Stimulated activated CD4-positive, alpha-beta T cell treated with anti-CD3 and anti-CD28 coated beads, TNF-alpha, amount 100 ng/mL, for 48 hours (primary cell): ENCODE data around the gene DPYD.

ENCODE experiments used
- DNase-seq, 3 donors: peaks; one replicate each; pipeline ENCODE4 v3.0.0-alpha.2; 2020; ENCODE audit warnings: low read depth in 3 of 3

The DPYD gene

DNA sequence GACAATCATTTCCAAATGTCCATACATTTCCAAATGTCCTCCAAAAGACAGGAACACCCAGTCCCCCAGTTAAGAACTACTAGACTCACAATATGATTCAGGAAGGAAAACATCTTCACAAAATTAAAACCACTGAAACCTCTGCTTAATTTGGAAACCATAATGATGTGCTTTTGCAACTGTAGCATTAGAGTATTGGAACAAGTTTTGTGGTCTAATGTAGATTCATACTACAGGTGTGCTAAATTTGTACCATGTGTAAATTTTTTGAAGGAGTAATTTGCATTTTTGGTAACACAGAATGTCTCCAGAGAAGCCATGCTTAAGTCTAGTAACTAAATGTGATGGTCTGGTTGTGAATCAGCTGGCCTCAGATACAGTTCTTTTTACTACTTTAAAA lies 129.6 kb downstream of the DPYD start:
- no peak for DNase-seq

DNA sequence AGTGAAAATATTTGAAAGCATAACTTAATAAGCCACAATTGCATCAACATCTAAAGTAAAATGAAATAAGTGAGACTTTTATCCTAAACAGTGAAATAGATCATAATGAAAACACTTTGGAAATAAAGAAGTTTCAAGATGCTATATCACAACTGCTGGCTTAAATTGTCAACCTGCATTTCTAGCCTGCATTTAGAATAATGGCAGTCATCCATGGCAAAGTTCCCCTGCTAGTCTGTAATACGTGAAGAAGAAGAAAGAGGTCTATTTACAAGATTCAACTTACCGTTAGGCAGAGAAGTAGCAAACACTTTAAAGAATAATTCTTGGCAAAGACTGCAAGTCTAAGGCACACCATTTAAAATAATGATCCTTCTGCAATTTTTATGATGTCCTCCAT lies 133.6 kb downstream of the DPYD start:
- no peak for DNase-seq

- no peak for DNase-seq
Observed at GRCh38 chr1:97784661-97785060, 136.2 kb downstream of the DPYD start.

DNA sequence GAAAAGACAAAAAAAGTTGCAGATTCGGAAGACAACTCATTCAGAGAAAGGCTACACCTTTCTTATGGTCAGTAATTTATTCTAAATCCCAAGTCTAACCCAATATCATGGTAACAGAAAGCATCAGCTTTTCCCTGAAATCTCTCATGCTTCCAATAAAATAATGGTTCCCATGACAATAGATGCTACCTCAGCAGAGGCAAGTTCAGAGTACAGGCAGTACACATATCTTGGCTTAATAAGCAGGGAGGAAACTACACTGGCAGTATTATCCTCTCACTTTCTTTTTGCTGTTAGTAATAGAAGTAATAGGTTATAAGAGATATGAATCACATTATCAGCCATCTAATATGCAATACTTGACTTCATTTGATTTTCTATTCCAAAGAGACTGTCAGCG lies 137.1 kb downstream of the DPYD start:
- DNase-seq = no peak

GRCh38 chr1:97781762-97782337 lies 139.0 kb downstream of the DPYD start:
- DNase-seq = no peak

DNA sequence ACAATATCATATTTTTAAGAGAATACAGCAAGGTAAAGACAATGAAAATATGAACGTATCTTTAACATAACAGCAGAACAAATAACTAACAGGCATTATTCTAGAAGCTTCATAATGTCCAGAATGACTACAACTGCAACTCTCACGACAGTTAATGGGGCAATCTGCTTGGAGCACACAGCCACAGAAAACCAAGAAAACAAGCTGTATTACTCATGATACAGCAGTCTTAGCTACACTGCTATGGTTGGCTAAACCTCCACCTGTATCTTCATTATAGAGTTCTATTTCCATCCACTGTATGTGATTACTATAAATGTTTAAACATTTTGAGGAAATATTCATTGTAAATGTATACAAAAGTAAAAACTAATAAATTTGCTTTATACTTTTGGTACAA lies 139.9 kb downstream of the DPYD start:
- DNase-seq = no peak

- DNase-seq = no peak
Observed at GRCh38 chr1:97778718-97779117, 142.1 kb downstream of the DPYD start.

DNA sequence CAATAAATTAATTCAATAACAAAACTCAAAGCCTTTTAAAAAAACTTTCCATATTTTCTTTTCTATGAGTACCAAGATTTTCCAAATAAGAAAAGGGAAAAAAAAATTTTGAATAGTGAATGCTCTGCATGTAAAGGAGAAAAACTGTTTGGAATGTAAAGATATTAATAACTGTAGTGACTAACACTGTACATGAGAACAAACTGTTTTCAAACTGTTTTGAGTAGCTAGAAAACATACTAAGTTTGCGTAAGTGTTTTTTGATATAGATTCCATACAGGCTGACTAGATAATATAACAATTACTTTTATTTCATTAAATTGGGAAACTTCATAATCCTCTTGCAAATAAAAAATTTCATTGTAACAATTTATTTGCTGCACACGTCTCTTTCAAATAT lies 150.5 kb downstream of the DPYD start:
- no peak for DNase-seq

GRCh38 chr1:97767381-97767780 lies 153.5 kb downstream of the DPYD start:
- DNase-seq = no peak

DNA sequence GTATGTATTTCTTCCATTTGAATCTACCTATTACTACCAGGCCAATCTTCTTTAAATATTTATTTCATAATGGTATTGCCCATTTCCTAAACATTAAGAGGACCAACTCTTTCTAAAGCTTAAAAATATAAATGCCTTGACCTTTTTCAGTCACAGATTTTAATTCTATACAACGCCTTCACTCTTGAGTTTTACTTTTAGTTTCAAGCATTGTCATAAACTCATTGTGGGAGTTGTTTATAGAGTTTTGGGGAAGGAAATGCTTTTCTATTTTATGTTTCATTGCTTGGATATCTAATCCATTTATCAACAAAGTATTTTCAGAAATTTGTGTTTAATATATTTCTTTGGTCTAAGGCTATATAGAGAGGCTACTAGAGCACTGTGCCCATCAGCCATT lies 155.8 kb downstream of the DPYD start:
- DNase-seq = no peak

- no peak for DNase-seq
Observed at GRCh38 chr1:97761637-97762036, 159.2 kb downstream of the DPYD start.

DNA sequence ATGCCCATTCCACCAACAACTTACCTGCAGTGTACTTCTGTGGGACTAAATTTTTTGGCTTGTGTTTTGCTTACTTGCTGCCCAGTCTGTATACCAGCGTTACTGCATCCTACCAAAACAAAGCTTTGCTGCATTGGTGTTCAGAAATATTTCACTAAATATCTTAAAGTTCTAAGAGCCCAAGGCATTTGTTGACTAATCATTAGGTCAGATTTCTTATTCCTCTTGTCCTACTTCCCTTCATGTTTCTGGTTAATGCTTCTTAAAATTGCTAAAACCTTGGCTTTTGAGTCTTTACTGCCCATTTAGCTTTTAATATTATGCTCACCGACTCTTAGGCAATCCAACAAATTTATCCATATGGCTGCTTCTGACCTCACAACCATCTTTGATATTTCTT lies 161.8 kb downstream of the DPYD start:
- no peak for DNase-seq

DNA sequence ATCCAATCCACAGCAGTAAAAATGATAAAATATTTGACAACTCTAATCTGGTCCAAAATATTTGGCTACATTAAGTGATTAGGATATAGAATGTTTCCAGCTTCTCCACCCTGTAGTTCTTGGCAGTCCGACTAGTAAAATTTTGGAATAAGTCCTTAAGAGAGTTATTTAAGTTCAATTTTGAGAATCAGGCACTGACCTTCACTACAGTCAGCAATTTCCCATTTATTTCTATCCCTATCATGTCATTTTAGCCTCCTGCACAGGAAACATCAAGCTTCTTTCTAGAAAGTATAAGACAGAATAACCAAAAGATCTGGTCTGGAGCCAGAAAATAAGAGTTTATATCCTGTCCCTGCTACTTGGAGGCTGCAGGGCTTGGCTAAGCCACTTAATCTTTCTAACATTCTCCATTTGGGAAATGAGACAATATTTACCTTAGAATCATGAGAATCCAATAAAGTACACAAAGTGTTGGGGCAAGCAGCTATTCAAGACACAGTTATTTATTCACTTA lies 162.2 kb downstream of the DPYD start:
- DNase-seq = no peak

GRCh38 chr1:97745912-97746311 lies 174.9 kb downstream of the DPYD start:
- no peak for DNase-seq

DNA sequence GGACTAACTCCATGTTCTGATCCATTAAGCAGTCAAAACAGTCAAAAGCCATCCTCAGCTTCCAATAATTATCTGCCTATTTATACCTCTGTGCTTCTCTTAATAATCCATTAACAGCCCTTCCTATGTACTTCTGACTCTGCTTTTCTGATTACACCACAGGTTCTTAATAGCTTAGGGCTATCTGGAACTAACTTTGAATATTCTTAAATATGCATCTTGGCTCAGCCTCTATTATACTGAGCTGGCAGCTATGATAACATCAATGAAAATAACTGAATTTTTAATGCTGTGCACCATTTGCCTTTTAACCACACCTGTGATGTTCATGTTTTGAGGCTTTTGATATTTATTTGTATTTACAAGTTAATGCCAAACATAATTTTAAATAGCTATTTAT lies 175.9 kb downstream of the DPYD start:
- no peak for DNase-seq

- DNase-seq = no peak
Observed at GRCh38 chr1:97743129-97743528, 177.7 kb downstream of the DPYD start.

DNA sequence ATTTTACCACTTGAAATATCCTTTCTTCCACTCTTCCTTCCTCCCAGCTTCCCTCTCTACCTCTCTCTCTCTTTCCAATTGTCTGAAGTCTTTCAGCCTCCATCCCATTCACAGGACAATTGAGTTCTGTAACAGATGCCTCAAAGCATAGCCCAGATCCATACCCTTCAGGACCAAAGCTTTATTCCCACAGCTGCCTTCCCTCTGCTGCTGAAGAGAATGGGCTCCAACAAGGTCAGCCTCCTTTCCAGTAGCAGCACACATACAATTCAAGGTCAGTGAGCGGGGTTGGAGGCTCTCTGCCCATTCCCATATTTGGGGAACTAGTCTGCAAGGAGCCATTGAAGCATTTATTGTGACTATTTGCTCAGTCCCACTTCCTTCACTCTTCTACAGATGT lies 179.9 kb downstream of the DPYD start:
- no peak for DNase-seq

- no peak for DNase-seq
Observed at GRCh38 chr1:97739596-97740103, 181.2 kb downstream of the DPYD start.

GRCh38 chr1:97738270-97738669 lies 182.6 kb downstream of the DPYD start:
- no peak for DNase-seq

DNA sequence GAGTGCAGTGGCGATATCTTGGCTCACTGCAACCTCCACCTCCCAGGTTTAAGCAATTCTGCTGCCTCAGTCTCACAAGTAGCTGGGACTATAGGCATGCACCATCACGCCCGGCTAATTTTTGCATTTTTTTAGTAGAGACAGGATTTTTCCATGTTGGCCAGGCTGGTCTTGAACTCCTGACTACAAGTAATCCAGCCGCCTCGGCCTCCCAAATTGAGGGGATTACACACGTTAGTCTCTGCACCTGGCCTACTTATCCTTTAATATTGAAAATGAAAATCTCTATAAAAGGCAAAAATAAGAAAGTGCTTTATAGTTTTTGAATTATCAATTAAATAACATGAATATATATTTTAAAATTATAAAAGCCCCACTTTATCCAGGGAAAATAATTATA lies 190.6 kb downstream of the DPYD start:
- no peak for DNase-seq

GRCh38 chr1:97728436-97728835 lies 192.4 kb downstream of the DPYD start:
- DNase-seq = no peak

DNA sequence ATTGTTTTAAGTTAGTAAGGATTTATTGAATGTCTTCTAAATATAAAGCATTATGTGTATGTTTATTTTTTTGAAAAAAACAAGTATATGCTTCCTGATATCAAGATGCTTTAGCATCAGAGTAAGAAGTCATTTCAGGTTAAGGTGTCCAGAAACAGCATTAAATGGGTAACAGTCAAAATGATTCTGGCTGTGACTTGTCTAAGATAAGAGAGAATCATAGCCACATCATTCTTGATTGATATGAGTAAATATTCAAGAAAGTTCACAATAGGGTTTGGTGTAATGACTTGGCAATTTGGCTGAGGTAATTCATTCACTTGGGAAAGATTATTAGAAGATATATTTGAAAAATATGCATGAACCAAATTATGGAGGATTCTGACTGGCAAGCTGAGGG lies 193.8 kb downstream of the DPYD start:
- no peak for DNase-seq

DNA sequence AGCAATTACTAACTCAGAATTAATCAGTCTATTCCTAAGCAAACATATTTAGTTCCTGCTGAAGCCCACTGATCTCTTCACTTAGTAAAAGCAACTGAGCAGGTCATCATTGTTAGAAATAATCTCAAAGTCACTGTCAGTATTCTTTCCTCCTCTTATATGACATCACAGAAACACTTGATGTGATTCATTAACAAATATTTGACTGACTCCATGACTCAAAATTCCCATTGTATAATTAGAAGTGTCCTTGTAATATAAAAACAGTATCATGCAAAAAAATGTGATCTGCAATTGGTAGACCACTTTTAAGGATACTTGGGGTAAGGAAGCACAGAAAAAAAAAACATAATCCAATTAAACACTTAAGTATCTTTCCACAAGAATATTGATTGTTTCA lies 194.4 kb downstream of the DPYD start:
- DNase-seq = no peak

DNA sequence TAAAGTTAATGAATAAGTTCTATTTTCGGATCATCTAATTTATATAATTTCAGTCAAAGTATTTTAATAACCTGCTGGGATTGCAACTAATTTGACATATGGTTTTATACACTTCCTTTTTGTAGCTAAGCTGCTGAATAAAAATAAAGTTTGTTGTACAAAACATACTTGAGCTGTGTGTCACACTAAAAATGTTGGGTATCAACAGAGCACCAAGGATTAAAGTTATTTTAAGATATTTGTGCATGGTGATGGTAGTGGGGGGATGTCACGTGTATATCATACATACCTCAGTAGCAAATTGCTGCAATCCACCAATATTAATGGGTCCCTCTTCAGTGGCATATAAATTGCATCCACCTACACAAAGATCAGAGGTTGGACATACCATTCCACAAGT lies 199.6 kb downstream of the DPYD start:
- DNase-seq = no peak
